HT1080 (cell line): ENCODE data around the gene RNF222. TPM values are rescaled to one million over a fixed set of nuclear protein-coding genes. Genes with fewer than 3 reads are reported as not detected.

Experiments used
- DNase-seq: peaks from one replicate; pipeline ENCODE4 v3.0.0-alpha.2; 2015; ENCODE audit warnings: low read depth
- total RNA-seq: library from RNA; depleted of rRNA; stranded (reverse); fragments of >200 nt; shearing (Covaris generic); gene quantifications from 2 replicates; pipeline ENCODE4 v1.2.3, GENCODE V29; 2014; rRNA removed

RNF222 gene
- total RNA-seq, 1 experiment from 2014 or later: not detected

DNA sequence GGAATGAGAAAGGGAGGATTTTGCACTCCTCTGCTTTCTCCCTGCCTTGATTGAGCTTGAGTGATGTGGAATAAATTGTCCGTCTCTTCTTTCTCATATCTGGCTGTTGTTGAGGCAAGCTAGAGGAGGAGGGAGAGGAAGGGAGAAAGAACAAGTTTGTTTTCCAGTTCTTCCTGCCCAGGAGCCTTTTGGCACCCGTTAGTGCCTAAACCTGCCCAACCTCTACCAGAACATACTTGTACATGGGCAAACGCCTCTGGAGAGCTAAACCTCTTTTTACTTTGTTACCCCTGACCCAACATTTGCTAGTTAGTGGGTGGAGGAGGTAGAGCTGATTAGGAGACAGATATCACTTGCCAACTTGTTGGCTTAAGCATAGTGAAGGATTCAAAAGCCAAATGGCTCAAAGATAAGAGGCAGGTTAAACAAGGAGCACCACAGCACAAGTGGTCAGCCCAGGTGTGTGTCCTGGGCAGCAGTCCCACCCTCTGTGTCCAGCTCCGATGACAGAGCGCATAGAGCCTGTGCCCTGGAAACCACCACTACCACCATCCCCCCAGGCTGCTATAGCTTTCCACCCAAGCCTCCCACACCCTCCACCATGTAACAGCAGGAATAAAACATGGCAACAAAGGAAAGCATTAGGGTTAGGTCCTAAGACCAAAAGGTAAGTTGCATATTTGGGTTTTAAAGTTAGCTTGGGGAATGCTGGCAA, 51.5 kb downstream of the RNF222 start:
- DNase-seq: no peak

GRCh38 chr17:8345052-8345690, 52.5 kb downstream of the RNF222 start:
- no peak for DNase-seq

GRCh38 chr17:8341456-8341855, 56.2 kb downstream of the RNF222 start:
- DNase-seq: no peak

Other genes starting within 250 kb of the RNF222 start
- 3.2 and 5.2 TPM in 2 replicates for gene PER1, start 245.4 kb downstream of the RNF222 start, total RNA-seq
- gene VAMP2, start 234.9 kb downstream of the RNF222 start, total RNA-seq: 2.7 and 4.6 TPM in 2 replicates
- gene TMEM107, start 221.4 kb downstream of the RNF222 start, total RNA-seq: 12.3 and 14.5 TPM in 2 replicates
- gene BORCS6, start 207.6 kb downstream of the RNF222 start, total RNA-seq: 6.5 and 9.9 TPM in 2 replicates
- gene AURKB, start 187.3 kb downstream of the RNF222 start, total RNA-seq: 147 and 161 TPM in 2 replicates
- gene CTC1, start 149.8 kb downstream of the RNF222 start, total RNA-seq: 5.2 and 6.9 TPM in 2 replicates
- gene PFAS, start 148.5 kb downstream of the RNF222 start, total RNA-seq: 55.3 and 55.4 TPM in 2 replicates
- 13.0 and 15.9 TPM in 2 replicates for gene RANGRF, start 109.2 kb downstream of the RNF222 start, total RNA-seq
- gene SLC25A35, start 102.4 kb downstream of the RNF222 start, total RNA-seq: 0.48 and 5.1 TPM in 2 replicates
- gene ARHGEF15, start 87.6 kb downstream of the RNF222 start, total RNA-seq: 0.10 and 0.27 TPM in 2 replicates
- gene ODF4, start 58.0 kb downstream of the RNF222 start, total RNA-seq: not detected in 2 replicates
- gene RPL26, start 14.6 kb downstream of the RNF222 start, total RNA-seq: 2,438 and 3,072 TPM in 2 replicates
- 21.9 and 35.4 TPM in 2 replicates for gene NDEL1, start 38.1 kb upstream of the RNF222 start, total RNA-seq
- gene MYH10, start 232.9 kb upstream of the RNF222 start, total RNA-seq: 29.2 and 35.8 TPM in 2 replicates